ENCODE measurements around the gene RAD17.
"Not testable (repeated sequence)": the region's sequence is repeated elsewhere in the genome, so short reads cannot be mapped to it uniquely, and the experiment has no call there.

Gene RAD17

DNA sequence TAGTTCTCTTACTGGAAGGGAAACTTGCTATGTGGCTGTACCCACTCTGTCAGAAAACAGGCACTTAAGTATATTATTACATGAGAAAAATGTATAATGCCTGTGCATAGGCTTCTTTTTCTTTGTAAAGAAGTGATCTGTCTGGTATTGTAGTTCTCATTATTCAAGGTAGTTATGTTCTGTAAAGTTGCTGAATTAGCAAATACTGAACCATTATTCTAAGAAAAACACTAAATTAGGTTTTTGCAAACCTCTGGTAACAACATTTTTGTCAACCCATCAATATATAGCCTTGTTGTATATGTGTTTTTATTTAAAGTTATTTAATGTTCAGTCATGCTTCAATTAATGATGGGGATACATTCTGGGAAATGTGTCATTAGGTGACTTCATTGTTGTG, 8.8 kb downstream of the RAD17 start:
- no peak for DNase-seq (ENCODE audit: low read depth)

GRCh38 chr5:69404659-69405330, 35.2 kb downstream of the RAD17 start:
- DNase-seq (ENCODE audit: low read depth) = no peak

- DNase-seq (ENCODE audit: low read depth) = peak; percentile 33
Measured at GRCh38 chr5:69414885-69415583, 45.4 kb downstream of the RAD17 start, which contains the start of gene MARVELD2. TSS of gene MARVELD2 (plus strand) at chr5:69415116. CDS start at chr5:69419386, 4,270 bp downstream.

DNA sequence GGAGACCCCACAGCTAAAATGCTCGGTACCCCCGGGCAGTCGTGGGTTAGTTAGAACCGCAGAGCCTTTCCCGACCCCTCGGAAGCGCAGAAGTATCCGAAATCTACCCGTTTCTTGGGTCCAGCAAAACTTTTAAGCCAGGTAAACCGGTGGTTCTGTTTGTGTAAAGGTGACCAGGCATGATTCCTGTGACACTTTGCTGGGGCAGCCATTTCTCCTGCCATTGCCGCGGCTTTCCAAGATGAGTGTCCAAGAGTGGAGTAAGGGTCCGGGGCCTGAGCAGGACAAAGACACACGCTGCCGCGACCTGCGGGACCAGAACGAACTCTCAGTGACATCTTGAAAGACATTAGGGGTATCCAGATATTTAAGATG, 46.0 kb downstream of the RAD17 start:
- DNase-seq (ENCODE audit: low read depth) = no peak

GRCh38 chr5:69416180-69416579, 46.6 kb downstream of the RAD17 start:
- DNase-seq (ENCODE audit: low read depth) = no peak

DNA sequence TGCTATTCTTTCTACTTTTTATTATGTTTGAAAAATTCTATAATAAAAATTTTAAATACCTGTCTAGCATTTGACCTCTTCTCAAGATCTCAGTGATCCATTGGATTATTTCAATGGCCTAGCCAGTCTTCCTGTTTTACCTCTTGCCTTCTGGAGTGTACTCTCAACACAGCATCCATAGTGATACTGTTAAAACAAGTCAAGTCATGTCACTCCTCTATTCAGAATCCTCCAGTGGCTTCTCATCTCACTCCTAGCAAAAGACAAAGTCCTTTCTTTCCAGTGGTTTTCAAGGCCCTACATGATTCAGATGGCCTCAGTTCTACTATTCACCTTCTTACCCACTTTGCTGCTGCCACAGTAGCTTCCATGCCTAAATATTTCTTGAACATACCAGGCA, 47.1 kb downstream of the RAD17 start:
- DNase-seq (ENCODE audit: low read depth) = no peak

- DNase-seq (ENCODE audit: low read depth) = no peak
Measured at GRCh38 chr5:69418554-69418953, 48.9 kb downstream of the RAD17 start.

DNA sequence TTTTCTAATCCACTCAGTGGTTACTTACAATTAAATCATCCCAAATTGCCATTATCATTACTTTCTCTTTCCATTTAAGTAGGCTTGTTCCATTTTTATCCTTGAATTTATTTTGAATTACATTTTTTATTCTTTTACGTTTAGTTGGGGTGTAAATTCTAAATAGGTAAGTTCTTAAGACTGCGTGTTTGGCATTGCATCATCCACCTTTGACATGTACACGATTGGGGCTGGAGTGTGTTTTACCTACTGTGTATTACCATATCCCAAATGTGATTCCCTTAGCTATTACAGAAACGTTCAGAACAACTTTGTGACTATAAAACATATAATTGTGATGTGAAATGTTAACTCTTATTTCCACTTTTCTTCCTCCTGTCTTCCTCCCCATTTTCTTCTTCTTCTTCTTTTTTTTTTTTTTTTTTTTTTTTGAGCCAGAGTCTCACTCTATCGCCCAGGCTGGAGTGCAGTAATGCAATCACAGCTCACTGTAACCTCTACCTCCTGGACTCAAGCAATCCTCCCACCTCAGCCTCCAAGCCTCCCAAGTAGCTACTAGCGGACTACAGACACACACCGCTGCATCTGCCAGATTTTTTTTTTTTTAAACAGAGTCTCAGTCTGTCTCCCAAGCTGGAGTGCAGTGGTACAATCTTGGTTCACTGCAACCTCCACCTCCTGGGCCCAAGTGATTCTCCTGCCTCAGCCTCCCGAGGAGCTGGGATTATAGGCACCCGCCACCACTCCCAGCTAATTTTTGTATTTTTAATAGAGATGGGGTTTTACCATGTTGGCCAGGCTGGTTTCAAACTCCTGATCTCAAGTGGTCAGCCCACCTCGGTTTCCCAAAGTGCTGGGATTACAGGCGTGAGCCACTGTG, 62.0 kb downstream of the RAD17 start:
- DNase-seq (ENCODE audit: low read depth) = no peak

DNA sequence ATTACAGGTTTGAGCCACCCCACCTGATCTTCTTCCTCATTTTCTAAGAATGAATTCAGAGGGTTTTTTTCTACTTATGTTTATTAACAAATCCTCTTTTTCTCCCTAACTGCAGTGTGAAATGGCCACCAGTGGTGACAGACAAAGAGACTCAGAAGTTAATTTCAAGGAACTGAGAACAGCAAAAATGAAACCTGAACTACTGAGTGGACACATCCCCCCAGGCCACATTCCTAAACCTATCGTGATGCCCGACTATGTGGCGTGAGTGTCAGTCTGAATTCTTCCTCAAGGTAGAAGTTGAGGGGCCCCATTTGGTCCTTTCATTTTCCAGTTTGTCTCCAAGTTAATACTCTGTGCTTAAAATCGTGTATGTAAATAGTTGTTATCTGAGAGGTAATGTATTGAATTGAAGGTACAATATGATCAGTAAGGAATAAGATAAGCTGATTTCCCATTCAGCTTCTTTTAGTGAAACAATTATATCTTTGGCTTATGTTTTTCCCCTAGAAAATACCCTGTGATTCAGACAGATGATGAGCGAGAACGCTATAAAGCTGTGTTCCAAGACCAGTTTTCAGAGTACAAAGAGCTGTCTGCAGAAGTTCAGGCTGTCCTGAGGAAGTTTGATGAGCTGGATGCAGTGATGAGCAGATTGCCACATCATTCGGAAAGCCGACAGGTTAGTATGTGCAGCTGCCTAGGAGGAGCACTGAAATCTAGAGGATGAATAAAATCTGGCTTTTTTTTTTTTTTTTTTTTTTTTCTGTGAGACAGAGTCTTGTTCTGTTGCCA, 63.0 kb downstream of the RAD17 start:
- no peak for DNase-seq (ENCODE audit: low read depth)

- DNase-seq (ENCODE audit: low read depth) = not testable (repeated sequence)
Measured at GRCh38 chr5:69435276-69435884, 65.8 kb downstream of the RAD17 start.

DNA sequence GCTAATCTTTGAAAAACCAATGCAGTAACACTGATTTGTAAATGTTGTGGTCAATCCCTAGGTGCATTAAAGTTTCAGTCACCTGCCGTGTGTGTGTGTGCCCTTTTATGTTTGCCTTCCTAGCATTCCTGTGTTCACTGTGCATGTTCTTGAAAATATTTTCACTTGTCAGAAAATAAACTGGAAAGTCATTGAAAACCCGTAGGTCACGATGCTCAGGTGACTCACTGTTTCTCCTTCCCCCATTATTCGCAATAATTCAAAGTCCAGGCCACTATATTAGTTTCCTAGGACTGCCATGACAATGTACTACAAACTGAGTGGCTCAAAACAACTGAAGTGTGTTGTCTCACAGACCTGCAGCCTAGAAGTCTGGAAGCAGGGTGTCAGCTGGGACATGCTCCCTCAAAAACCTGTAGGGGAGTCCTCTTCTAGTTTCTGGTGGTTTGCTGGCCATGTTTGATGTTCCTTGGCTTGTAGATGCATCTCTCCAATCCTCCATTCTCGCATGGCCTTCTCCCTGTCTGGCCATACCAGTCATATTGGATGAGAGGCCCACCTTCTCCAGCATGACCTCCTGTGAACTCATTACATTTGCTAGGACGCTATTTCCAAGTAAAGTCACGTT, 74.6 kb downstream of the RAD17 start:
- no peak for DNase-seq (ENCODE audit: low read depth)

- no peak for DNase-seq (ENCODE audit: low read depth)
Measured at GRCh38 chr5:69449511-69449910, 79.9 kb downstream of the RAD17 start.

- DNase-seq (ENCODE audit: low read depth) = no peak
Measured at GRCh38 chr5:69450116-69450515, 80.5 kb downstream of the RAD17 start.

DNA sequence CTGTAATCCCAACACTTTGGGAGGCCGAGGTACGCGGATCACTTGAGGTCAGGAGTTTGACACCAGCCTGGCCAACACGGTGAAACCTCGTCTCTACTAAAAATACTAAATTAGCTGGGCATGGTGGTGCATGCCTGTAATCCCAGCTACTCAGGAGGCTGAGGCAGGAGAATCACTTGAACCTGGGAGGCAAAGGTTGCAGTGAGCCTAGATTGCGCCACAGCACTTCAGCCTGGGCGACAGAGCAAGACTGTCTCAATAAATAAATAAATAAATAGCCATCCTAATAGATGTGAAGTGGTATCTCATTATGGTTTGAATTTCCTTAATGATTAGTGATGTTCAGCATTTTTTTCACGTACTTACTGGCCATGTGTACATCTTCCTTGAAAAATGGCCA, 80.9 kb downstream of the RAD17 start:
- DNase-seq (ENCODE audit: low read depth) = not testable (repeated sequence)

DNA sequence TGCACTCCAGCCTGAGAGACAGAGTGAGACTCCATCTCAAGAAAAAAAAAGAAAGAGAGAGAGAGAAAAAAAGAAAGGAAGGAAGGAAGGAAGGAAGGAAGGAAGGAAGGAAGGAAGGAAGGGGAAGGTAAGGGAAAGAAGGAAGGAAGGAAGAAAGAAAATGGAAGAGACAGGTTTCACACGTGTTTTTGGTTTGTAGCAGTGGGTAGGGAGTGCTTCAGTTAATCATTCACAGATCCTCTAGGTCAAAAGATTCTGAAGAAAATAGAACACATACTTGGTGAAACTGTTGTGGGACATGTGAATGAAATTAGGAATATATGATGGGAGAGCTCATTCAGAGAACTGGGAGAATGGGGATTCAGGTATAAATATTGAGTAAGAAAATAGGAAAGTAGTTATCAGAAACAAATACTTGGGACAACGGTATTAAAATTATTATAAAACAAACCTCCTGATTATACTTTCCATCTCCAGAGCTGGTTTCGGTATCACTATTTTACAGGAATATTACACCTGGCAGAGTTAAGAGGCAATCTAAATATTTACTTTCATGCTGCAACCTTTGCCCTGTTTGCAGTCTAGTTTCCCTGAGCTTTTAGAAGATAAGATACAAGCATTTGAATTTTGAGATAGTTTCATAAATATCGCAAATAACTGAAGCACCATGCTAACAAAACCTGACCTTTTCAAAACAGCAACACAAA, 82.5 kb downstream of the RAD17 start:
- no peak for DNase-seq (ENCODE audit: low read depth)

GRCh38 chr5:69453487-69453886, 83.9 kb downstream of the RAD17 start:
- not testable (repeated sequence) for DNase-seq (ENCODE audit: low read depth)

GRCh38 chr5:69454460-69455249, 85.0 kb downstream of the RAD17 start:
- no peak for DNase-seq (ENCODE audit: low read depth)

DNA sequence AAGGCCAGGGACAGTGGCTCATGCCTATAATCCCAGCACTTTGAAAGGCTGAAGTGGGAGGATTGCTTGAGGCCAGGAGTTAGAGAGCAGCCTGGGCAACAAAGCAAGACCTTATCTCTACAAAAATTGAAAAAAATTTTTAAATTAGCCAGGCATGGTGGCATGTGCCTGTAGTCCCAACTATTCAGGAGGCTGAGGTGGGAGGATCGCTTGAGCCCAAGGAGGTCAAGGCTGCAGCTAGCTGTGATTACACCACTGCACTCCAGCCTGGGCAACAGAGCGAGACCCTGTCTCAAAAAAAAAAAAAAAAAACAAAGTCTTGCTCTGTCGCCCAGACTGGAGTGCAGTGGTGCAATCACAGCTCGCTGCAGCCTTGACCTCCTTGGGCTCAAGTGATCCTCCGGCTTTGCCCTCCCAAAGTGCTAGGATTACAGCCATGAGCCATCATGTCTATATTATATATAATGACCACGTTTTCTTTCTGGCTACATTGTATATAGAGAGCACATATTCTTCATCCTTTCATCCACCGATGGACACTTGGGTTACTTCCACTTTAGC, 85.9 kb downstream of the RAD17 start:
- DNase-seq (ENCODE audit: low read depth) = not testable (repeated sequence)

- DNase-seq (ENCODE audit: low read depth) = no peak
Measured at GRCh38 chr5:69462170-69462569, 92.6 kb downstream of the RAD17 start.
